ENCODE measurements around the gene DCLRE1C. TPM values are rescaled to one million over a fixed set of nuclear protein-coding genes. Genes with fewer than 3 reads are reported as not detected.
"Not testable (repeated sequence)": the region's sequence is repeated elsewhere in the genome, so short reads cannot be mapped to it uniquely, and the experiment has no call there.

DCLRE1C gene
- total RNA-seq, 6 experiments from 2014 or later = 1.7 to 5.0 (median 3.0) TPM

- no peak overlapping the region for H3K4me3 ChIP-seq
- no peak for DNase-seq
- no peak overlapping the region for H3K27ac ChIP-seq
- 88% methylated on average over 3 of the region's 3 CpGs for WGBS (ENCODE audit: insufficient coverage, low coverage, low lambda C conversion rate, missing lambda C conversion rate)
- no peaks in the 10 kb centered on the region for H3K27me3 ChIP-seq
- peaks cover 0 to 6% (median 0%) of the 10 kb centered on the region in 4 donors for H3K36me3 ChIP-seq
- intact Hi-C loops (cut with DNase I) = no loop called here
- H3K4me1 ChIP-seq = no peaks in the 10 kb centered on the region
- peaks cover 0 to 5% (median 0%) of the 10 kb centered on the region in 4 donors for H3K9me3 ChIP-seq
- ATAC-seq = no peak
- TF ChIP-seq, protein P1, sequence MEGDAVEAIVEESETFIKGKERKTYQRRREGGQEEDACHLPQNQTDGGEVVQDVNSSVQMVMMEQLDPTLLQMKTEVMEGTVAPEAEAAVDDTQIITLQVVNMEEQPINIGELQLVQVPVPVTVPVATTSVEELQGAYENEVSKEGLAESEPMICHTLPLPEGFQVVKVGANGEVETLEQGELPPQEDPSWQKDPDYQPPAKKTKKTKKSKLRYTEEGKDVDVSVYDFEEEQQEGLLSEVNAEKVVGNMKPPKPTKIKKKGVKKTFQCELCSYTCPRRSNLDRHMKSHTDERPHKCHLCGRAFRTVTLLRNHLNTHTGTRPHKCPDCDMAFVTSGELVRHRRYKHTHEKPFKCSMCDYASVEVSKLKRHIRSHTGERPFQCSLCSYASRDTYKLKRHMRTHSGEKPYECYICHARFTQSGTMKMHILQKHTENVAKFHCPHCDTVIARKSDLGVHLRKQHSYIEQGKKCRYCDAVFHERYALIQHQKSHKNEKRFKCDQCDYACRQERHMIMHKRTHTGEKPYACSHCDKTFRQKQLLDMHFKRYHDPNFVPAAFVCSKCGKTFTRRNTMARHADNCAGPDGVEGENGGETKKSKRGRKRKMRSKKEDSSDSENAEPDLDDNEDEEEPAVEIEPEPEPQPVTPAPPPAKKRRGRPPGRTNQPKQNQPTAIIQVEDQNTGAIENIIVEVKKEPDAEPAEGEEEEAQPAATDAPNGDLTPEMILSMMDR (IDR thresholded peaks at IDR 0.05) = no peak
- TF ChIP-seq POLR2A (IDR thresholded peaks at IDR 0.05) = no peak
Measured at GRCh38 chr10:14911801-14912200, 42.1 kb downstream of the DCLRE1C start.

- Histone ChIP-seq H3K9me3 (no peaks in the 10 kb centered on the region), H3K27ac (no peak overlapping the region), H3K4me3 (no peak overlapping the region), H3K36me3 (peaks cover 0 to 6% (median 0%) of the 10 kb centered on the region in 4 donors), H3K4me1 (no peaks in the 10 kb centered on the region), H3K27me3 (no peaks in the 10 kb centered on the region)
- TF ChIP-seq, protein P1 (IDR thresholded peaks at IDR 0.05) = no peak
- no peak for TF ChIP-seq POLR2A (IDR thresholded peaks at IDR 0.05)
- WGBS (ENCODE audit: insufficient coverage, low coverage, low lambda C conversion rate, missing lambda C conversion rate) = 87% methylated on average over 2 of the region's 4 CpGs
- ATAC-seq (no peak), DNase-seq (no peak)
- intact Hi-C loops (cut with DNase I) = no loop called here
Measured at GRCh38 chr10:14910953-14911352, 42.9 kb downstream of the DCLRE1C start.

GRCh38 chr10:14909101-14909500 lies 44.8 kb downstream of the DCLRE1C start:
- Histone ChIP-seq H3K4me1 (no peaks in the 10 kb centered on the region), H3K9me3 (no peaks in the 10 kb centered on the region), H3K27me3 (no peaks in the 10 kb centered on the region), H3K4me3 (no peak overlapping the region), H3K36me3 (peaks cover 0 to 6% (median 0%) of the 10 kb centered on the region in 4 donors), H3K27ac (no peak overlapping the region)
- DNase-seq (no peak), ATAC-seq (no peak)
- intact Hi-C loops (cut with DNase I) = no loop called here
- WGBS (ENCODE audit: insufficient coverage, low coverage, low lambda C conversion rate, missing lambda C conversion rate) = 97% methylated on average over 2 of the region's 2 CpGs
- TF ChIP-seq POLR2A (IDR thresholded peaks at IDR 0.05) = no peak
- TF ChIP-seq, protein P1 (IDR thresholded peaks at IDR 0.05) = no peak

- H3K27ac ChIP-seq; H3K4me3 ChIP-seq; DNase-seq; H3K36me3 ChIP-seq; H3K27me3 ChIP-seq; intact Hi-C loops (cut with DNase I); ATAC-seq; H3K4me1 ChIP-seq; H3K9me3 ChIP-seq: not testable (repeated sequence)
- WGBS (ENCODE audit: insufficient coverage, low coverage, low lambda C conversion rate, missing lambda C conversion rate) = 95% methylated on average over 4 of the region's 4 CpGs
Measured at GRCh38 chr10:14907591-14907990, 46.3 kb downstream of the DCLRE1C start.

DNA sequence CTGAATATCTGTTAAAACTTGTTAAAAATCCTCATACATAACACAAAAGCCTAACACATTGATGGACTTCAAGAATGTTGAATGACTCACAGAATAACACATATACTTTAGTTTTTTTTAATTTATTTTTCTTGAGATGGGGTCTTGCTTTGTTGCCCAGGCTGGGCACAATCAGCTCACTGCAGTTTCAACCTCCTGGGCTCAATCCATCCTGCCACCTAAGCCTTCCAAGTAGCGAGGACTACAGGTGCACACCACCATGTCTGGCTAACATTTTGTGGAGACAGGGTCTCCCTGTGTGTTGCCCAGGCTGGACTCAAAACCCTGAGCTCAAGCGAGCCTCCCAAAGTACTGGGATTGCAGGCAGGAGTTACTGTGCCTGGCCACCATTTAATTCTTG lies 47.1 kb downstream of the DCLRE1C start:
- H3K27me3 ChIP-seq = no peaks in the 10 kb centered on the region
- TF ChIP-seq, protein P1 (IDR thresholded peaks at IDR 0.05) = no peak
- TF ChIP-seq POLR2A (IDR thresholded peaks at IDR 0.05) = no peak
- WGBS (ENCODE audit: insufficient coverage, low coverage, low lambda C conversion rate, missing lambda C conversion rate) = no CpG with 5 or more reads among the region's 2 CpGs
- no peak overlapping the region for H3K27ac ChIP-seq
- H3K36me3 ChIP-seq = peaks cover 0 to 6% (median 0%) of the 10 kb centered on the region in 4 donors
- no peaks in the 10 kb centered on the region for H3K9me3 ChIP-seq
- ATAC-seq (no peak), DNase-seq (no peak)
- no peak overlapping the region for H3K4me3 ChIP-seq
- intact Hi-C loops (cut with DNase I) = no loop called here
- H3K4me1 ChIP-seq = no peaks in the 10 kb centered on the region
